NCI-H2107 (cell line): ENCODE data around the gene GPR142.

ENCODE experiments used
- DNase-seq: peaks from one replicate; lab custom pipeline; 2025; lab: John Stamatoyannopoulos, UW

Gene GPR142

GRCh38 chr17:74367206-74367605, at the start of gene GPR142:
GPR142 (plus strand) TSS chr17:74367506; CDS start chr17:74369541, 2,035 bp downstream.
- DNase-seq, result no peak

GRCh38 chr17:74318391-74318790, 48.9 kb upstream of the GPR142 start:
- DNase-seq, result no peak

- DNase-seq, result no peak
These were observed 42.8 kb upstream of the GPR142 start for GRCh38 chr17:74324521-74324920.

GRCh38 chr17:74325376-74325742, 41.9 kb upstream of the GPR142 start:
- no peak for DNase-seq

- DNase-seq, result no peak
These were observed 41.4 kb upstream of the GPR142 start, which contains the start of gene KIF19 for GRCh38 chr17:74325743-74326379. KIF19 (plus strand) TSS chr17:74326226; CDS start chr17:74326350, 124 bp downstream.

GRCh38 chr17:74326506-74326905, 40.8 kb upstream of the GPR142 start:
- no peak for DNase-seq

- DNase-seq, result no peak
These were observed 38.8 kb upstream of the GPR142 start for GRCh38 chr17:74328487-74328886.

GRCh38 chr17:74329378-74329777, 37.9 kb upstream of the GPR142 start:
- DNase-seq, result no peak

- no peak for DNase-seq
These were observed 36.9 kb upstream of the GPR142 start for GRCh38 chr17:74330446-74330845.

- no peak for DNase-seq
These were observed 35.2 kb upstream of the GPR142 start for GRCh38 chr17:74332017-74332650.

- DNase-seq, result peak; percentile 64
These were observed 34.5 kb upstream of the GPR142 start for GRCh38 chr17:74332763-74333283.

GRCh38 chr17:74334393-74335039, 32.8 kb upstream of the GPR142 start:
- DNase-seq, result no peak

GRCh38 chr17:74335529-74336062, 31.7 kb upstream of the GPR142 start:
- DNase-seq, result no peak

- no peak for DNase-seq
These were observed 31.0 kb upstream of the GPR142 start for GRCh38 chr17:74336307-74336706.

GRCh38 chr17:74337834-74338500, 29.3 kb upstream of the GPR142 start:
- no peak for DNase-seq

GRCh38 chr17:74339537-74340195, 27.6 kb upstream of the GPR142 start:
- peak; percentile 63 for DNase-seq

- DNase-seq, result peak; percentile 36
These were observed 26.8 kb upstream of the GPR142 start for GRCh38 chr17:74340470-74341023.

GRCh38 chr17:74342224-74342623, 25.1 kb upstream of the GPR142 start:
- DNase-seq, result no peak

- no peak for DNase-seq
These were observed 24.2 kb upstream of the GPR142 start for GRCh38 chr17:74343121-74343520.

GRCh38 chr17:74343526-74344284, 23.6 kb upstream of the GPR142 start:
- DNase-seq, result no peak

- DNase-seq, result no peak
These were observed 22.6 kb upstream of the GPR142 start for GRCh38 chr17:74344658-74345057.
